ENCODE results near the gene SLC49A3. TPM values are rescaled to one million over a fixed set of nuclear protein-coding genes. Genes with fewer than 3 reads are reported as not detected.
A peak's percentile ranks its signal among the peaks of the same experiment; 100 is the strongest.

SLC49A3 gene
- total and polyA plus RNA-seq, 2 of the 13 experiments (the other 11 are each of a cell fraction or from before 2014, with no cell fraction given), result 0.07 to 0.17 TPM

DNA sequence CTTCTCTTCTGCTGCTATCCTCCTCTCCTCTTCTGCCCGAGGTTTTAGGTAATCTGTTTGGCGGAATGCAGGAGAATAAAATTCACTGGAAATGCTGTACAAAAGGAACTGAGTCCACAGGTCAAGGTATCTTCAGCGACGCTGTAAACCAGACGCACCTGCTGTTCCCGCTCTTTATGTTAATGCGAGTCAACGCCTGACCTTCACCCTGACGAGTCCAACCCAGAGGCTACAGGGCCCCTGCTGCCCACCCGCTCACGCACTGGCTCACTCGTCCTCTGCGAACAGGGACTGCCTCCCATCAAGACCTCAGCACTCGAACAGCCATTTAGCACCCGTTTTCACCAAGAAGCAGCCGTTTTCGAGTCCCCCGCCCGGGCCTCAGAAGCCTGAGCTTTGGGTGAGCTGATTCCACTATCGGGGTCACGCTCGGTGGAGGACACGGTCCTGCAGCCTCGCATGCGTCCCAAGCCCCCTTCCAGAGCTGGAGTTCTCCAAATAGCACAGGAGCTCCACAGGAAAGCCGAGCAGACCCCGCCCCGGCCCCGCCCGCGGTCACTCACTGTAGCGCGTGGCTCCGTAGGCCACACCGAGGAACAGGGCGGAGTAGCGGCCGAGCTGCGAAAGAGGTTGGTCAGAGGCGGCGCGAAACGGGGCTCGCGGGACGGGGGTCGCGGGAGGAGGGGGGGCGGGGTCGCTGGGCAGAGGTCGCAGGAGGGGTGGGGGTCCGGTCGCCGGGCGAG, 15.4 kb downstream of the SLC49A3 start (continued):
- TF ChIP-seq, protein P1, sequence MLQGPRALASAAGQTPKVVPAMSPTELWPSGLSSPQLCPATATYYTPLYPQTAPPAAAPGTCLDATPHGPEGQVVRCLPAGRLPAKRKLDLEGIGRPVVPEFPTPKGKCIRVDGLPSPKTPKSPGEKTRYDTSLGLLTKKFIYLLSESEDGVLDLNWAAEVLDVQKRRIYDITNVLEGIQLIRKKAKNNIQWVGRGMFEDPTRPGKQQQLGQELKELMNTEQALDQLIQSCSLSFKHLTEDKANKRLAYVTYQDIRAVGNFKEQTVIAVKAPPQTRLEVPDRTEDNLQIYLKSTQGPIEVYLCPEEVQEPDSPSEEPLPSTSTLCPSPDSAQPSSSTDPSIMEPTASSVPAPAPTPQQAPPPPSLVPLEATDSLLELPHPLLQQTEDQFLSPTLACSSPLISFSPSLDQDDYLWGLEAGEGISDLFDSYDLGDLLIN (CRISPR knock-in tag; IDR thresholded peaks at IDR 0.05; ENCODE audit: borderline replicate concordance), result no peak; the same call in 1 of the 2 replicates
- no peak for TF ChIP-seq NFE2L2 (IDR thresholded peaks at IDR 0.05; ENCODE audit: low read length)
- TF ChIP-seq, protein P2, sequence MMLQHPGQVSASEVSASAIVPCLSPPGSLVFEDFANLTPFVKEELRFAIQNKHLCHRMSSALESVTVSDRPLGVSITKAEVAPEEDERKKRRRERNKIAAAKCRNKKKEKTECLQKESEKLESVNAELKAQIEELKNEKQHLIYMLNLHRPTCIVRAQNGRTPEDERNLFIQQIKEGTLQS (CRISPR knock-in tag; IDR thresholded peaks at IDR 0.05), result no peak
- no peak for TF ChIP-seq SIX4 (CRISPR knock-in tag; IDR thresholded peaks at IDR 0.05)
- no peak for TF ChIP-seq PBX2 (CRISPR knock-in tag; IDR thresholded peaks at IDR 0.05)
- TF ChIP-seq, protein P3, sequence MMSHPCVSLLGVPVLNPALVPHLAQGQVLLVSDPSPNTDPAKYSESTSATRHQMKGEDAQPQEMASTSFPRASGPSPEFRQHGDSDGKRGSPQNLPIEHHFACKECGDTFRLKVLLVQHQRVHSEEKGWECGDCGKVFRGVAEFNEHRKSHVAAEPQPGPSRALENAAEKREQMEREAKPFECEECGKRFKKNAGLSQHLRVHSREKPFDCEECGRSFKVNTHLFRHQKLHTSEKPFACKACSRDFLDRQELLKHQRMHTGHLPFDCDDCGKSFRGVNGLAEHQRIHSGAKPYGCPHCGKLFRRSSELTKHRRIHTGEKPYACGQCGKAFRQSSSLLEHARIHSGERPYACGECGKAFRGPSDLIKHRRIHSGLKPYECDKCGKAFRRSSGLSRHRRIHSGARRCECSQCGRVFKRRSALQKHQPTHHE (CRISPR knock-in tag; IDR thresholded peaks at IDR 0.05; ENCODE audit: borderline replicate concordance), result no peak
- no peak for TF ChIP-seq PLRG1 (conservative IDR thresholded peaks at IDR 0.05)
- no peak for TF ChIP-seq DZIP1 (CRISPR knock-in tag; IDR thresholded peaks at IDR 0.05)
- TF ChIP-seq ZSCAN20 (CRISPR knock-in tag; IDR thresholded peaks at IDR 0.05; ENCODE audit: borderline replicate concordance), result no peak
- TF ChIP-seq ZBTB42 (CRISPR knock-in tag; IDR thresholded peaks at IDR 0.05), result no peak
- TF ChIP-seq ELF4 (CRISPR knock-in tag; IDR thresholded peaks at IDR 0.05; ENCODE audit: borderline replicate concordance), result no peak
- no peak for TF ChIP-seq RBM22 (optimal IDR thresholded peaks at IDR 0.05; ENCODE audit: low read length)
- TF ChIP-seq MED1 (CRISPR knock-in tag; IDR thresholded peaks at IDR 0.05), result peak; percentile 38
- no peak; the same call in 1 of the 2 replicates for TF ChIP-seq CREM (IDR thresholded peaks at IDR 0.05)
- TF ChIP-seq CREM (CRISPR knock-in tag; IDR thresholded peaks at IDR 0.05), result no peak
- TF ChIP-seq ZNF460 (CRISPR knock-in tag; IDR thresholded peaks at IDR 0.05; ENCODE audit: borderline replicate concordance), result no peak
- peak in 1 of 2 experiments; percentile 64; a peak in 1 of 4 replicates for TF ChIP-seq POLR2A (IDR thresholded peaks at IDR 0.05; ENCODE audit: insufficient read depth in 1 of 2, low read depth in 2 of 2, low read length in 2 of 2)
- TF ChIP-seq TOE1 (CRISPR knock-in tag; IDR thresholded peaks at IDR 0.05), result no peak
- TF ChIP-seq ZNF670 (CRISPR knock-in tag; IDR thresholded peaks at IDR 0.05; ENCODE audit: borderline replicate concordance), result no peak
- TF ChIP-seq ZNF777 (CRISPR knock-in tag; IDR thresholded peaks at IDR 0.05), result no peak
- no peak for TF ChIP-seq ZNF44 (CRISPR knock-in tag; IDR thresholded peaks at IDR 0.05)
- TF ChIP-seq HCFC1 (IDR thresholded peaks at IDR 0.05; ENCODE audit: low read depth, low read length), result no peak
- no peak for TF ChIP-seq POGK (CRISPR knock-in tag; conservative IDR thresholded peaks at IDR 0.05)
